ENCODE data around the gene GJC1.
"Not testable (repeated sequence)": the region's sequence is repeated elsewhere in the genome, so short reads cannot be mapped to it uniquely, and the experiment has no call there.

Gene GJC1

GRCh38 chr17:44760474-44761308 is 69.4 kb downstream of the GJC1 start:
- no peak for DNase-seq (ENCODE audit: low read depth)

DNA sequence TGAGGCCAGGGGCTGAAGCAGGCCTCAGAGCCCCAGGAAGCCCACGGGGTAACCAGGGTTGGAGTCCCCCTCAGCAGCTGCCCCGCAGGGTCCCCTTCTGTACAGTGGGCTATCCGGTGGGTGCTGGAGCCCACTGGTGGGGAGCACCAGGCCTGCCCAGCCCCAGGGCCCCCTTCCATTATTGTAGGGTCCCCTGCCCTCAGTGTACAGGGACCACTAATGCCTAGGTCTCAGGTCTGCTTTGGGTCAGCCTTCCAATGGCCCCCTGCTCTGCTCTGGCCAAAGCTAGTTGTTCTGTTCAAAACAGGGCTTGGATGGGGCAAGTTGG is 70.2 kb downstream of the GJC1 start:
- no peak for DNase-seq (ENCODE audit: low read depth)

- DNase-seq (ENCODE audit: low read depth): no peak
These were observed 70.8 kb downstream of the GJC1 start for GRCh38 chr17:44759086-44759915.

GRCh38 chr17:44758414-44759085 is 71.5 kb downstream of the GJC1 start, which contains the start of gene ADAM11:
TSS of gene ADAM11 (plus strand) at chr17:44758988. CDS start at chr17:44759200, 212 bp downstream.
- DNase-seq (ENCODE audit: low read depth): no peak

DNA sequence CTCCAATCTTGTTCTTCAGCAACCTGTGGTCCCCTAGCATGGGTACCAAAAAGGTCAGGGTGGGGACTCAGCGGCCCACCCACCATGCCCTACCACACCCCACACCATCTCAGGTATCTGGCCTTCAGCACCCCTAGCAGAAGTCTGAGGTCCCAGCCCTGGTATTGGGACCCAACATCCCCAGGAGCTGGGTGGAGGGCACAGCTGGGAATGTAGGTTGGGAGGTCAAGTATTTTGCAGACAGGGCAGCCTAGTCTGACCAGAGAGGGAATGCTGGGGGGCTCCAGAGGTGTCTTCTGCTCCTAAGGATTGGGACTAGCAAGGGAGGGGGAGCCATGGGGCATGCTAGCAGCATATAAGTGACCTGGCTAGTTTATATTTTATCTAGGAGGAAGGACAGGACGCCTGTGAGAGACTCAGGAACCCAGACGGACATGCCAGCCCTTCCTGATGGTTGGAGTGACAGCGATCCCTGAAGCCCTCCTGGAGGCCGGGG is 72.1 kb downstream of the GJC1 start:
- DNase-seq (ENCODE audit: low read depth): no peak

DNA sequence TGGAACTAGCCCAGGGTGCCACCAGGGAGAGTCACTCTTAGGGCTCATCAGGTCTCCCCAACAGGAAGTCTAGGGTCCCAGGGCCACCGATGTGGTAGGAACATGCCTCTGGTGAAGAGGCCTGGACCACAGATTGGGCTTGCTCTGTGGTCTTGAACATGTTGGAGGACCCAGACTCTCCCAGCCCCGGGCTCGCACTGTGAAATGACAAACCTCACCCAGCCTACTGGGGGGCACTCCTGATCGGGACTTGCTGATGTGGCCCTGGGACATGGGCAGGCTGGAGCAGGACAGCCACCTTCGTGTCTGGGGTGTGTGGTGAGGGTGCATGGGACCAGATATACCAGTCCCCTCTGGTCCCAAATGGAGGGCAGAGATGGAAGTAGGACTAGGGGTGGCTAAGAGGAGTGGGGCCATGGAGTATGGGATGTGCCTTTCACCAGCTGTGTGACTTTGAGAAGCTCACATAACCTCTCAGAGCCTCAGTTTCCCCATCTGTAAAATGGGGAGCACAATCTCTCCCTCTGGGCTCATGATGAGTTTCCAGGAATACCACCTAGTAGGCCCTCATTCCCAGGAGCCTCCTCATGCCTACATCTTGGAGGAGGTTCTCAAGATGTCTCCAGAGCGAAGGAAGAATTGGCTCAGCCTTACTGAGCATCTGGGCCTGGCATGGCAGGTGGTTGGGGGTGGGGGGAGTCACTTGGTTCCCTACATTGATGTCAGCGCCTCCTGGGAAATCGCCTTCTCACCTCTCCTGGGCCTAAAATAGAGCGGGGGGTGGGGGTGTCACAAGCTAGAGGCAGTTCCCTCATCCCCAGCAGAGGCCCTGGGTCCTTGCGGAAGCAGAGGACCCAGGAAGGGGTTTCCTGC is 72.8 kb downstream of the GJC1 start:
- no peak for DNase-seq (ENCODE audit: low read depth)

DNA sequence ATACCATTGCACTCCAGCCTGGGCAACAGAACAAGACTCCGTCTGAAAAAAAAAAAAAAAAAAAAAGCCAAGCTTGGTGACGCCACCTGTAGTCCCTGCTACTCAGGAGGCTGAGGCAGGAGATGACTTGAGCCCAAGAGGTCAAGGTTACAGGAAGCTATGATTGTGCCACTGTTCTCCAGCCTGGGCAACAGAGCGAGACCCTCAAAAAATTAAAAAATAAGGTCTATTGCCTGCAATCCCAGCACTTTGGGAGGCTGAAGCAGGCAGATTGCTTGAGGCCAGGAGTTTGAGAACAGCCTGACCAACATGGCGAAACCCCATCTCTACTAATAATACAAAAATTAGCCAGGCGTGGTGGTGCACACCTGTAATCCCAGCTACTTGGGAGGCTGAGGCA is 74.9 kb downstream of the GJC1 start:
- not testable (repeated sequence) for DNase-seq (ENCODE audit: low read depth)

- no peak for DNase-seq (ENCODE audit: low read depth)
These were observed 75.8 kb downstream of the GJC1 start for GRCh38 chr17:44754276-44754675.

GRCh38 chr17:44752953-44753861 is 76.9 kb downstream of the GJC1 start:
- DNase-seq (ENCODE audit: low read depth): no peak

DNA sequence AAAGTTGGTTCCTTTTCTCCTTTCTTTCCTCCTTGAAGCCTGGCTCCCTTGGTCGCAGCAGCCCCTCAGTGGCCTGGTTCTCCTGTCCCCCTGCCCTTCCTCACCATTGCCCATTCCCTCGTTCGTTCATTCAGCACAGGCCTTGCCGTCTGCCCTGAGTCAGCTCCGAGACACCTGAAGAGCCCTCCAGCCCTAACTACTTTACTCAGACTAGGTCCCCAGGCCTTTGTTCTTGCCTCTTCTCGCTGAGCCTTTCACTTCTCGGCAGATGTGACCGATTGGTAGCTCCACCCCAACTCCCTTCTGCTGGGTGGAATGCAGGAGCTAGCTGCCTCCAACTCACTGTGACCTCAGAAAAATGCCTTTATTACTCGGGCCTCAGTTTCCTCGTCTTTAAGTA is 78.3 kb downstream of the GJC1 start:
- DNase-seq (ENCODE audit: low read depth): no peak

GRCh38 chr17:44751331-44751730 is 78.8 kb downstream of the GJC1 start:
- no peak for DNase-seq (ENCODE audit: low read depth)

DNA sequence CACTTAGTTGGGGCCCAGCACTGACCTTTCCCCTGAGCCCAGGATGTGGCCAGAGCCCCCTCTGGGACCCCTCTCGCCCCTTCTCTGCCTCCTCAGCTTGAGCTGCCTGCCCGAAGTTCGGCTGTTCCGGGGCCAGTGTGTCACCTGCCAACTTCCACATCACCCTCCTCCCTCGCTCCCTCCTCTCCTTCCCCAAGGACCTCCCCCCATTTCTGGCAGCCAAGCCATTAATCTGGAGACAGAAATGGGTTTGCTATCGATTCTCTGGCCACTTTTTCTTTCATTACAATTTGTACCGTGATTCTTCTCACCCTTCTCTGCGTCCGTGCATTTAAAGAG is 80.1 kb downstream of the GJC1 start:
- no peak for DNase-seq (ENCODE audit: low read depth)

DNA sequence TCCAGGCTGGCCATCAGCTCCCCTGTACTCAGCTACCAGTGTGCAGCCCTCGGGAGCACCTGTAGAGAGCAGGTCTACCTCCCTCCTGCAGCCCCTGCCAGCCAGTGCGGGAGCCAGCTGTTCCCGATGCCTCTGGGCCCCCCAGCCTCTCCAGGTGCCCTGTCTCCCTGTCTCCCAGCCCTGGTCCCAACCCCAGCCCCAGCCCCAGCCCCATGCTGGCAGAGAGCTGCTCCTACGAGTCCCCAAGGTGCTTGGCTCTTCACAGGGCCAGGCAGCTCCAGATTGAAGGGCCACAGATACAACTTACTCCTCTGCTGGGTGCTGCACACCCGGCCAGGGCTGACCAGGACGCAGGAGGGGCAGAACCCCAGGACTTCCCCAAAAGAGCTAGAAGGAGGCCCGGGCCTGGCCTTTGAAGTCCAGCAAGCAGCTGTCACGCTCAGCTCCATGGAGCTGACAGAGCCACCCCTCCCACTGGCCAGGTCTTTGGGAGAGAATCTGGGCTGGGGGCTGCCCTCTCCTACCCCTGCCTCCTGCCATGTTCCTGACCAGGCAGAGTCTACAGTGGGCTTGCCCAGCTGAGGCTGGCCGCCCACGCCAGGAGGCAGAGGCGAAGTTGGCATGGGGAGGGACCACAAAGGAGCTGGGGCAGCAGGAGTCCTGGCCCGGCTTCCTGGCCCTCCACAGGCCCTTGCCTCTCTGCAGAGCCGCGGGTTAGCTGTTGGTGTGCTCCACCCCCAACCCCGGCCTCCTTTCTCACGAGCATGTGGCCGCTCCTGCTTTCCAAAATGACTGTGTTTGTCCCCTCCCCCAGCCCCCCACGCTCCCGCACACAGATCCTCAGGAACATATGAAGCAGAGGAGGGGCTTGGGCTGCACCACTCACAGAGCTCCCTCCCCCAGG is 80.8 kb downstream of the GJC1 start:
- no peak for DNase-seq (ENCODE audit: low read depth)
